HPDE6-E6E7 (cell line): ENCODE results near the gene NR1H2.
A peak's percentile ranks its signal among the peaks of the same experiment; 100 is the strongest.

Source experiments
- DNase-seq: peaks from one replicate; pipeline ENCODE4 v3.0.0; 2011; ENCODE audit warnings: missing footprints; ENCODE audit errors: extremely low spot score

NR1H2 gene

DNA sequence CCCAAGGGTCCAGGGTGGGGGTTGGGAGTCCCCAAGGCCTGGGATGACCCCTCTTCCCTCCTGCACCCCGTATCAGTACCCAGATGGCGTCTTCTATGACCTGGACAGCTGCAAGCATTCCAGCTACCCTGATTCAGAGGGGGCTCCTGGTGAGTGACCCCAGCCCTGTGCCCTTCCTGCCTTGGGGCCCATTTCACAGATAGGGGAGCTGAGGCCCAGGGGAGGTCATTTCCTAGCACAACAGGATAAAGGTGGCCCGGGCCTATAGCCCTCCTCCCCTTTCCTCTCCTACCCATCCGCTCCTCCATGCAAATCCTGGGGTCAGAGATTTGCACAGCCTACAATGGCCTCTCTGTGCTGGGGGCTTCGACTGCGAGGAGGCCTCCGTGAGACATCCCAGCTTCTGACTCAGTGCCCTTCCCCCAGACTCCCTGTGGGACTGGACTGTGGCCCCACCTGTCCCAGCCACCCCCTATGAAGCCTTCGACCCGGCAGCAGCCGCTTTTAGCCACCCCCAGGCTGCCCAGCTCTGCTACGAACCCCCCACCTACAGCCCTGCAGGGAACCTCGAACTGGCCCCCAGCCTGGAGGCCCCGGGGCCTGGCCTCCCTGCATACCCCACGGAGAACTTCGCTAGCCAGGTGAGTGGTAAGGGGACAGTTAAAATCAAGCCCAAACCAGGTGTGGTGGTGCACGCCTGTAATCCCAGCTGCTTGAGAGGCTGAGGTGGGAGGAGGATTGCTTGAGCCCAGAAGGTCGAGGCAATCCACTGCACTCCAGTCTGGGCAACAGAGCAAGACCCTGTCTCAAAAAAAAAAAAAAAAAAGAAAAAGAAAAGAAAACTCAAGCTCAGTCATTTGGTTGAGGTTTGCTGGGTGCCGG is 46.4 kb downstream of the NR1H2 start:
- no peak for DNase-seq

DNA sequence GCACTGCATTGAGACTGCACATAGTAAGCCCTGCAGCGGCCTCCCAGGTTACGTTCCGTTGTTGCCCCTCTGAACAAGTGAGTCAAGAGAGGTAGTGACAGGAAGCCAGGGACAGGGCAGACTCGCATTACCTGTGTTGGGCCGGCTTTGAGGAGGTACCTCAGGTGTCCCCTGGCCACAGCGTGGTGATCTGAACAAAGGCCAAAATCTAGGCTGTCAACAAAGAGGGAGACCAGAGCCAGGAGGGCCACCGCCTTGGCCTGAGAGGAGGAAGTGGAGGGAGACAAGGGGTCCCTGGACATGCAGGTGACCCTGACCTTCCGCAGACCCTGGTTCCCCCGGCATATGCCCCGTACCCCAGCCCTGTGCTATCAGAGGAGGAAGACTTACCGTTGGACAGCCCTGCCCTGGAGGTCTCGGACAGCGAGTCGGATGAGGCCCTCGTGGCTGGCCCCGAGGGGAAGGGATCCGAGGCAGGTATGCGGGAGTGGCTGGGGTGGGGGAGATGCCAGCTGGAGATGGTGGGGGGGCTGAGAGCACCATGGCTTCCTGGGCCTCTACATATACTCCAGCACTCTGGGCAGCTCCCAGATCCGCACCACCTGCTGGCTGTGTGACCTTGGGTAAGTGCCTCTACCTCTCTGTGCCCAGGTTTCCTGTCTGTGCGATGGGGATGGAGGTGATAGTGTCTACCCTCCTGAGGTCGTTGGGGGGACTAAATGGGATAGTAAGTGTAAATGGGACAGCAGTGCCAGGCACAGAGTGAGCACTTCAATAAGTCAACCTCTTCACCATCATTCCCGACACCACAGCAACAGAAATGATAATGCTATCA is 47.2 kb downstream of the NR1H2 start:
- DNase-seq = no peak

DNA sequence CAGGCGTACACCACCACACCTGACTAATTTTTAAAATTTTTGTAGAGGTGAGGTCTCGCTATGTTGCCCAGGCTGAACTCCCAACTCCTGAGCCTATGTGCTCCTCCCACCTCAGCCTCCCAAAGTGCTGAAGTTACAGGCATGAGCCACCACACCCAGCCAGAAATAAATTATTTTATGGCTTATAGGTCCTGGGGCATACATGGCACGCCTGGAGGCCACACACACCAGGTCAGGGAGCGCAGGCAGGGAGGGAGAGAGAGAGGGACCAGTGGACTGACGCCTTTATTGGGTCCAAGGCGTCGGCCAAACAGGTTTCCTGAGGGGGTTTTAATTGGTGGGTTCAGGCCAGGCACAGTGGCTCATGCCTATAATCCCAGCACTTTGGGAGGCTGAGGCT is 49.3 kb downstream of the NR1H2 start:
- DNase-seq = no peak

DNA sequence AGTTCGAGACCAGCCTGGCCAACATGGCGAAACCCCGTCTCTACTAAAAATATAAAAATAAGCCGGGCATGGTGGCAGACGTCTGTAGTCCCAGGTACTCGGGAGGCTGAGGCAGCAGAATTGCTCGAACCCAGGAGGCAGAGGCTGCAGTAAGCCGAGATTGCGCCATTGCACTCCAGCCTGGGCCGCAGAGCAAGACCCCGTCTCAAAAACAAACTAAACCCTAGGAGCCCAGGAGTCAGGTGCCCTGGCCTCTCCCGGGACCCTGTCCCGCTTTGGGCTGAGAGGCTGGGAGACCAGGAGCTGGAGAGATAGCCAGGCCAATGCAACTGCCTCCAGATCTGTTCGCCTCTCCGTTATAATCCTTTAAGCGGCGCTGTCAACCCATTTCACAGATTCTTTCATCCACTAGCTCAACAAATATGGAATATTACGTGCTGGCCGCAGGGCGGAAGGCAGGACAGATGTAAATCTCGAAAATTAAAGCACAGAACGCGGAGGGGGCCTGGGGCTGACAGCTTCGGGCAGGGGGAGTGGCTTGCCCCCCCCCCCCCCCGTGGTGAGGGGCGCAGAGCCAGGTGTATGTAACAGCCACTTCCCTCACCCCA is 51.2 kb downstream of the NR1H2 start:
- DNase-seq = no peak

DNA sequence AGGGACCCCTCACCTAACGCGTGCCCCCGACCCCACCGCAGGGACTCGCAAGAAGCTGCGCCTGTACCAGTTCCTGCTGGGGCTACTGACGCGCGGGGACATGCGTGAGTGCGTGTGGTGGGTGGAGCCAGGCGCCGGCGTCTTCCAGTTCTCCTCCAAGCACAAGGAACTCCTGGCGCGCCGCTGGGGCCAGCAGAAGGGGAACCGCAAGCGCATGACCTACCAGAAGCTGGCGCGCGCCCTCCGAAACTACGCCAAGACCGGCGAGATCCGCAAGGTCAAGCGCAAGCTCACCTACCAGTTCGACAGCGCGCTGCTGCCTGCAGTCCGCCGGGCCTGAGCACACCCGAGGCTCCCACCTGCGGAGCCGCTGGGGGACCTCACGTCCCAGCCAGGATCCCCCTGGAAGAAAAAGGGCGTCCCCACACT is 51.8 kb downstream of the NR1H2 start:
- no peak for DNase-seq

DNA sequence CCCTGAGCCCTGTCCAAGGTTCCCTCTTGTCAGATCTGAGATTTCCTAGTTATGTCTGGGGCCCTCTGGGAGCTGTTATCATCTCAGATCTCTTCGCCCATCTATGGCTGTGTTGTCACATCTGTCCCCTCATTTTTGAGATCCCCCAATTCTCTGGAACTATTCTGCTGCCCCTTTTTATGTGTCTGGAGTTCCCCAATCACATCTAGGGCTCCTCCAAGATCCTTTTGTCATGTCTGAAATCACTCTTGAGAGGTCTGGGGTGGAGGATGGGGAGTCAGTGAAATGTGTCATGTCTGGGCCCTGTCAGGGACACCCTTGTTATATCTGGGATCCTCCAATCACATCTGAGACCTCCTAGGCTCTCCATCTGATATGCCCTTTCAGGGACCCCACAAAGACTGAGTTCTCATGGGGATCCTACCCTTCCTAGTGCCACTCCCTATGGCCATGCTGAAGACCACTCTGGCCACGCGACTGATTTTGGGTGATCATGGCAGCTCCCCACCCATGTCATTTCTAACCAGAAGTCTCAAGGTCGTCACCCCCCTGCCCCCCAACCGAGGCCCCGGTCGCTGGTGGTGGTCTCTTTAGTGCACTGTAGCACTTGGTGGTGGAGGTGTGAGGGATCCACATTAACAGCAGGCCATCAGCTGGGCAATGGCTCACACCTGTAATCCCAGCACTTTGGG is 52.7 kb downstream of the NR1H2 start:
- DNase-seq = no peak

DNA sequence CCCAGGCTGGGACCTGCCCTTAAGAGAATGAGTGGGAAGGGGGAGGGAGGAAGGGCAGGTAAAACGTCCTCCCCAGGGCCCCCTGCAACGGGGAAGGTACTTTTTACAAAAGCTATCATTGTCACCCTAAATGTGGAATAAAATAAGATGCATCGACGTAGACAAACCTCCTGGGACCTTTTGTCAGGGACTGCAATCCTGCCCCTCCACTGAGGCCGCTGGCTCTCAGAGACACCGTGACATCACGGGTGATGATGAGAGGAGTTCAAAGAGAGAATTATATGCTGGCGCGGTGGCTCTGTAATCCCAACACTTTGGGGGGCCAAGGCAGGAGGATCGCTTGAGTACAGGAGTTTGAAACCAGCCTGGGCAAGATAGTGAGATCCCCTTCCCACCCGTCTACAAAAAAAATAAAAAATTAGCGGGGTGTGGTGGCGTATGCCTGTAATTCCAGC is 54.7 kb downstream of the NR1H2 start:
- DNase-seq = no peak

DNA sequence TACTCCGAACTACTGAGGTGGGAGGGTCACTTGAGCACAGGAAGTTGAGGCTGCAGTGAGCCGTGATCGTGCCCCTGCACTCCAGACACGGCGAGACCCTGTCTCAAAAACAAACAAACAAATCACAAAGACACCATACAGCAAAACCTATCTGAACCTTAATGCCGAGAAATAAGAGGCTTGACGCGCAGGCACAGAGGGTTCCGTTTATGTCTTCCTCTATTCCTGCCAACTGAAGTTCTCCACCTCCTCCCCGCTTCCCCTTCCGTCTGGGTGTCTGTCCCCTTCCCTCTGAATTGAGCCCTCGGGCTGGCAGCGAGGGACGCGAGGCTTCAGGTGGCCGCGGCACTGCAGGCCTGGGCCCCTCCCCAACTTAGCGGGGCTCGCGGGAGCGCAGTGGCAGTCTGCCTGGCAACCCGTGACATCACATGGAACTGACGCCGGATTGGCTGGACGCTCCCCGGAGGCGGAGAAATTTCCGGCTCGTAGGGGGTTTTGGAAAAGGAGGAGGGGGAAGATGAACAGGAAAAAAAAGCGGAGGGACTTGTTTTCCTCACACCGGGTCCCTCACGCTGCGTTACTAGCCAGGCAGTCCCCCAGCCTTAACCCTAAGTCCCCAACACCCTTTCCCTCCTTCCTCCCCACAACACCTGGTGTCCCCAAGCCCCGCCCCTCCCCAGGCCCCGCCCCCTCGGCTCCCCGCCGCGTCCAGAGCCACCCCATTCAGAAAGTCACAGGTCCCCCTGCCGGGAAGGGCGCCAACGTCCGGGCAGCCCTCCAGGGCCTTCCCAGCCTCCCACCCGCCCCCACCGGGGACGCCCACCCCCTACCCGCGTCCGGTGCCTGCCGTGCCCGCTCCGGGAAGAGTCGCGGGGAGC is 55.3 kb downstream of the NR1H2 start:
- DNase-seq = peak; percentile 86

DNA sequence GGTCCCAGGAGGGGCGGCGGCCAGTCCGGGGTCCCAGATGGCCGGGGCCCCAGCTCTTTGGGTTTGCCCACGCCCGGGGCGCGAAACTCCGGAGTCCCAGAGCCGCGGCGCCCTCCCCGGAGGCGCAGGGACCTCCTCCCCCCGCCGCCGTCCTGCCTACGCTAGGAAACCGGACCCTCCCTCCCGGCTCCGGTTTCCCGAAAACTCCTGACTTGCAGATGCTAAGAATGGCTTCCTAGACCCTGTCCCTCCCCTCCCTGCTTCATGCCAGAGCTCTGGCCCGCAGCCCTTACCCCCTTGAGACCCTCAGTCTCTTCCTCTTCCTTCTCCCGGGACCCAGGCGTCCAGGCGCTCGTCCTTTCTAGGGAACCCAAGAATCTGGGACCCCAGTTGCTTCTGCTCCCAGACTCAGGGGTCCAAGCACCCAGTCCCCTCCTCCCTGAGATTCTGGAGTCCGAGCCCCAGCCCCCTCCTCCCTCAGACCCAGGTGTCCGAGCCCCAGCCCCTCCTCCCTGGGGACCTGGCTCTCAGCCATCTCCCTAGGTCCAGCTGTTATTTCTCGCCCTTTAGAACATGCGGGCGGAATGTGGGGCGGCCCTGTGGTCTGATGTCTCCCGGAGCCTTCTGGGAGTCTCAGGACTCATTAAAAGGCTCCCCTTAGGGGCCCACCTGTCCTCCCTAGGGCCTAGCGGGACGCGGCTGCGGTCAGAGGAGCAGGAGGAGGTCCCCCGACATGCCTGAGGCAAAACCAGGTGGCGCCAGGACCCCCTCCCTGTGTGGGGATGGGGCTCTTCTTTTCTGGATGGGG is 56.2 kb downstream of the NR1H2 start, which contains the start of gene MYBPC2:
Gene MYBPC2 (plus strand): TSS at position 672 of the 808 bp plus-strand sequence. CDS start 62 bp downstream, at position 734.
- DNase-seq = no peak
